NK-92 (cell line): ENCODE results near the gene LCN10.

Source experiments
- DNase-seq: peaks from one replicate; lab custom pipeline; 2025; ENCODE audit not compliant: unreplicated experiment; lab: John Stamatoyannopoulos, UW

LCN10 gene

DNA sequence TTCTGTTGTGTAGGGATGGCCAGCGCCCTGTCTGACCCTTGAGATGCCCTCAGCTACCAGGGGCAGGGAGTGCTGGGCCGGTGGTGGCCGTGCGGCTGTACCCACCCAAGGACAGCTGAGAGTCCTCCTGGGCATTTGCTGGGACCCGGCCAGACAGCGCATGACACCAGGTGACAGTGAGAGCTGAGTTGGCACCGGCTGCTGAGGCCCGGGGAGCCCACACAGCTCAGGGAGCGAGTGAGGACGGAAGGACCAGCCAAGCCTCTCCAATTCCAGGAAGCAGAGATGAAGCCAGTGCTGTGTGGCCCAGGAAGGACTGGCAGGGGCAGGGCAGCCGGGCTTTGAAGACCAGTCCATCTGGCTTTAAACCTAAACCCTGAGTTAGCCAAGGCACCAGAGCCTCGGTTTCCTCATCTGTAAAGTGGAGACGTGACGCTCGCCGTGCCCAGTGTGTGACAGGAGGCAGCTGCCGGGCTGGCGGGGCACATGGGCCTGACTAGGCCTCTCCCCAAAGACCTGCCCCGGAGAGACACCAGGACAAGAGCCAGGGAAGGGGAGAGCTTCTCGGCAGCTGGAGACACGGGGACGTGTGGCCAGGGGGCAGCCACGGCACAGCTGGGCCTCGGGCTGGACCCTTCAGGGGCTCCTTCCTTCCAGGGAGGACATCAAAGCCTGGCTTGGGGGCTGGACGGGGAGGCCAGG, 52.5 kb downstream of the LCN10 start:
- DNase-seq, result no peak

DNA sequence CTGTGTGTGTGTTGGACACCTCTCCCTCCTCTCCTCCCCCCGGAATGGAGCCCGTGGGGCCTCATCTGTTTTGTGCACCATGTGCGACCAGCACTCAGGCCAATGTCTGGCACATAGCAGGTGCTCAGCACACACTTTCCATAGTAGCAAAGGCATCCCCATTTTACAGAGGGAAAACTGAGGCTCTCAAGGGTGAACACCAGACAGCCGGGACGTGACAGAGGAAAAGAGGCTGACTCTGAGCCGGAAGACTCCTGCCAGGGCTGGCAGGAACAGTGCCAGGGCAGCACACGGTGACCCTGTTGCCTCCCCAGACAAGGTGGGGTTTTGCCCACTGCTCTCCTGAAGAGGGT, 53.7 kb downstream of the LCN10 start:
- DNase-seq, result no peak

DNA sequence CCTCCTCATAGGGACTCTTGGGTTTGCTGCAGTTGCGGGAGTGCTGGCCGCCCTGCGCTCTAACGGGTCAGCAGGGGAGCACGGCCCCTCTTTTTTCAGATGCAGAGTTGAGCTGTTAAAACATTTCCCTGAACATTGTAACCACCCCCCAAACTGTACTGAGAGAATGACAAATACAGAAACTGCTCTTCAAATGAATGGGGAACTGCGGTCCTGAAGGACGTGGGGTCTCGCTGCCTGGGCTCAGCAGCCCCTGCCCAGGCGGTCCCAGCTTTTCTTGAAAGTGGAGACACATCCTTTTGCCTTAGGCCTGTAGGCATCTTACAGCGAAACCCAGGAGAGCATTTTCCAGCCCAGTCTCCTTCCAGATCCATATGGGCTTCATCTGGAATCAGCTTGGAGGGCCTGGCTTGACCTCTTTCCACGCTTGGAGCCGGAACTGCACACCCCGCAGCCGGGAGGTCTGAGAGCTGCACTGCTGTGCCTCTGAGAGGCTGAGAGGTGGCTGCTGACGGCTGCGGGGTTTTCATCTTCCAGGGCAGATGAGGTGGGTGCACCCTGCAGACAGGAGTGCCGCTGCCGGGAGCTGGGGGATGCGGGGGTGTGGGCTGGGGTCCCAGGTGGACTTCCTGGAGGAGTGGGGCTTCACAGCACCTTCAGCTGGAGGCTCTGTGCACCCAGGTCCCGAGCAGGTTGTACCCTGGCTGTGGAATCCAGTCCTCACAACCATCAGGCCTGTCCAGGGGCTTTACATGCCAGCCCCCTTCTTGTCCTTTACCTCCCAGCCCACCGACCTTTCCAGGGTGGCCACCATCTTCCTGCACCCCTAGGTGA, 54.2 kb downstream of the LCN10 start:
- no peak for DNase-seq
